Measurements from ENCODE around the gene HSF4.

HSF4 gene

GRCh38 chr16:67169011-67169451, 4.5 kb downstream of the HSF4 start:
- no peak for DNase-seq

DNA sequence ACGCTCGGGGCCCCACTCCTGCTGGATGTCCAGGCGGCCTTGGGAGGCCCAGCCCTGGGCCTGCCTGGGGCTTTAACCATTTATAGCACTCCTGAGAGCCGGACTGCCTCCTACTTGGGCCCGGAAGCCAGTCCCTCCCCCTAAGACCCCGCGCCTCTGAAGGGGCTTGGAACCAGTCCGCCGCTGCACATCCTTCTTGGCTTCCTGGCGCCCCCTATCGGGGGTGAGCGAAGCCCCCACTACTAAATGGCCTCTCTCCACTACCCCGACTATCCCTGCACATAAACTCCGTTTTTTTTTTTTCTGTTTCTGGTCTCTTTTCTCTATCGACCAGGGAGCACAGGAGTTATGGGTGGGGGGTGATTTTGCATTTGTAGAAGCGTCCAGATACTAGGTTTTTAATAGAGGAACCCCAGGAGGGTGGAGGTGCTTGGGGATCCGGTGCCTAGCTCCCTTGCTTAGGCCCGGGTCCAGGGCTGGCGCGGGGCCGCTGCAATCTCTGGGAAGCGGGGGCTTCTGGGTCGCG, 5.2 kb downstream of the HSF4 start:
- DNase-seq = peak; percentile 49

DNA sequence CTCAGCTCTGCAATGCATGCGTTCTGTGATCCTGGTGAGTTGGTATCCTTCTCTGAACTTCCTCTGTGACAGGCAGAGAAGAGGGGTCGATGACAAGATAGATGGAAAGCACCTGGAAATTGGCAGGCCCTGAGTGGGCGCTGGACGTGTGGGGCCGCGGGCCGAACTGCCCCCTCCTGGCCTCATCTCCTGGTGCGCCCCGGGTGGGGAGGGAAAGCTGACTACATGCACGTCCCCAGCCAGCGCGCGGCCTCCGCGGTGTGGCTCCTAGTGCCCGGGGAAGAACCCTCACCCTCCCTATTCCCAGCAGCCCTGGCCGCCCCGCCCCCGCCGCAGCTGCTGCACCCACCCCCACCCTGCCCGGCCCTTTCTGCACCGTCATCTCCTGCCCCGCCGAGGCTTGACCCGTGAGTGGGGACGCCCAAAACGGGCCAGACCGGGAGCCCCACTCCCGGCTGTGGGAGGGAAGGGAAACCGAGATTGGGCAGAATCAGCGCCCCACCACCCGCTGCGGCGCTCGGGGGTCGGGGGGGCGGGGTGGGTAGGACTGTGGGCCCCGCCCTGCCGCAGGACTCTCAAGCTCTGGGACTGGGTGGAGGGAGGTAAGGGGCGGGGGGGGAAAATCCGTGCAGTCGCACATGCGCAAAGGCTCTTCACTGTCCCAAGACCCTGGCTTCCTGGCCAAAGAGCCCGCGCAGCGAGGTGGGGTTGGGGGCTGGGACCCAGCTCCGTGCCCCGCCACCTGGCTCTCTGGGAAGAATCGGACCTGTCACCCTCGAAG, 5.8 kb downstream of the HSF4 start, which contains the start of gene NOL3:
NOL3 (plus strand) TSS at position 371 of the 781 bp plus-strand sequence.
- peak; percentile 91 for DNase-seq

DNA sequence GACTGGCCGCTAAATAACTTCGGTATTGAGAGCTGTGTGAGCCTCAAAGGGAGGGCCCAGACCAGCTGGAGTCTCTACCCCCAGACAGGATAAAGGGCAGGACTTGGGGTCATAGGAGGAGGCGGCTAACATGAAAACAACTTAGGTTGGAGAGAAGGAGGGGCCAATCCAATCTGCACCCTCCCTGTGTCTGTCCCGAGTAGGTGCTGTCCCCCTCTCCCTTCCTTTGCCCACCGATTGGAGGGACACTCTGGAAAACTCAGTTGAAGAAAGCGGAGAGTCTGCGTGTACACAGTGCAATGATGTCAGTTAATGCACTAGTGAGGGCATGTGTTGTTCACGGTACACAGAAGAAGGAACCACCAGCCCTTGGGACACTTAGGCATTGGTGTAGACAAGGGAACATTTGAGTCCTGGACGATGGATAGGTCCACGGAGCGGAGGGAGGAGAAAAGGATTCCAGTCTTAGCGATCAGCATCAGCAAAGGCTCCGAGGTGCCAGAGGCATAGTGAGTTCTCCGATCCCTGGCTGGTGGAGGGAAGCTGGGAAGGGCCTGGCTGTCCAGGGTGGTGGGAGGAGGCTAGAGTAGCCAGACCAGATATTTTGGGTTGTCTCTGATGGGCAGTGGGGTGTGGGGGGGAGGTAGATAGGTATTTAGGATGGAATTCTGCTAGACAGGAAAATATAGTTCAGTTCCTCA, 6.6 kb downstream of the HSF4 start:
- DNase-seq = peak; percentile 74

- DNase-seq = peak; percentile 69
Measured at GRCh38 chr16:67173323-67173722, 8.8 kb downstream of the HSF4 start.

- peak; percentile 96 for DNase-seq
Measured at GRCh38 chr16:67173808-67174705, 9.5 kb downstream of the HSF4 start.

- DNase-seq = no peak
Measured at GRCh38 chr16:67174706-67175231, 10.2 kb downstream of the HSF4 start.

- no peak for DNase-seq
Measured at GRCh38 chr16:67176662-67177061, 12.1 kb downstream of the HSF4 start.

GRCh38 chr16:67177743-67178699, 13.5 kb downstream of the HSF4 start:
- peak; percentile 98 for DNase-seq

DNA sequence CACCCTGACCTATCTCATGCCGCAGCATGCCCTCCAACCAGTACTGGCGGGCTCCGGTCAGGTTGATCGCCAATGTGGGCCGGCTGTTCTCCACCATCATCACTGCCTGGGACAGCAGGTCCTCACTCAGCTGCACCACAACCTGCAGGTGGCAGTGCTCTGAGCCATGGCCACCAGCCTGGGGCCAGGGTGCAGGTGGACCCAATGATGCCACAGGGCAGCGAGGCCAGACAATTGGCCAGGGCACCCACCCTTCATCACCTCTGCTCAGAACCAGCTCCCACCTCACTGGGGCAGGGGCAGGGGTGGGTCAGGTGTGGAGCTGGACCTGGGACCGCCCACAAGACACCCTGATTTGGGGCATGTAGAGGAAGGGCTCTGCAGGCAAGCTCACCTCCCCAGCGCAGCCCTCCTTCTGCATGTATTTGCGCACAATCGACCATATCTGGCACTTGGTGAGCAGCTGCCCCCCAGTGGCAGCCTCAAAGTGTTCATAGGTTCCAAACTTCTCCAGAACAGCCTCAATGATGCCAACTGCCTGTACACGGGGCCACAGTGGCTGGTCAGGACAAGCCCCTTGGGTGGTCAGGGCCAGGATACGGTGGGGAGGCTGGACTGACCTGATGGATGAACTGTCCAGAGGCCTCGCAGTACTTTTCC, 15.0 kb downstream of the HSF4 start:
- peak; percentile 40 for DNase-seq

- DNase-seq = no peak
Measured at GRCh38 chr16:67180166-67180565, 15.6 kb downstream of the HSF4 start.

GRCh38 chr16:67181346-67181745, 16.8 kb downstream of the HSF4 start:
- DNase-seq = no peak

- DNase-seq = no peak
Measured at GRCh38 chr16:67182288-67182687, 17.7 kb downstream of the HSF4 start.

- DNase-seq = no peak
Measured at GRCh38 chr16:67183284-67183626, 18.7 kb downstream of the HSF4 start.

DNA sequence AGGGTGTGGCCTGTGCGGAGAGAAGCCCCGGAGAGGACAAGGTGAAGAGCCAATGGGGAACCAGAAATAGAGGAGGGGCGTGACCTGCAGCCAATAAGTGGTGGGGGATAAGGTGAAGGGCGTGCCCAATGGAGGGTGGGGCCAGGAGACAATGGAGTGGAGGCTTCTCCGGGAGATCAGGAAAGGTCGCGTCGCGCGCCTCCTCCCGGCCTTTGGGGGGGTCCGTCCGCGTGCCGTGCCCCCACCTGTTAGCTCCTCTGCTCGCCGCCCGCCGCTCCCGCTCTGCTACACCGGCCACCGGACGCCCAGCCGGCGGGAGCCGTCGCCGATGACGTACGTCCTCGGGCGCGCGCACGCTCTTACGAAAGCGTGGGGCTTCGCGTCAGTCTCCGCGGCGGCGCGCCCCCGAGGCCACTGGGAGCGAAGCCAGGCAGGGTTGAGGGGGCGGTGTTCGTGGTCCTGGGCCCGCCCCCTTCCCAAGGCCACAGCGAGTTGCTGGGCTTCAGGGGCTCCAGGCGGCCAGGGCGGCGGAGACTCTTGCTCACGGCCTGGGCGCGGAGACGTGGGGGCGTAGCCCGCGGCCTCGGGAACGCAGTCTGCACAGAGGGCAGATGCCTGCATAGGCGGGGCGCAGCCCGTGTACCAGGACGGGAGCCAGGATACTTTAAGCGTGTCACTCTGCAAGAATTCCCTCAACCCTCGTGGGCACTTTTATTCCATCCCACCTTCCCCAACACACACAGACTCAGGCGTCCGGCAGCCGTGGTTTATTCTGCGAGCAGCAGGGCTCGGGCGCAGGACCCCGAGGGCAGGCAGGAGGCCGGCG, 19.3 kb downstream of the HSF4 start, which contains the start of gene MATCAP1:
MATCAP1 (minus strand) TSS at position 337 of the 826 bp plus-strand sequence. CDS start 3,353 bp downstream, outside the sequence.
- DNase-seq = peak; percentile 97

- DNase-seq = peak; percentile 84
Measured at GRCh38 chr16:67184453-67184994, 20.0 kb downstream of the HSF4 start.

DNA sequence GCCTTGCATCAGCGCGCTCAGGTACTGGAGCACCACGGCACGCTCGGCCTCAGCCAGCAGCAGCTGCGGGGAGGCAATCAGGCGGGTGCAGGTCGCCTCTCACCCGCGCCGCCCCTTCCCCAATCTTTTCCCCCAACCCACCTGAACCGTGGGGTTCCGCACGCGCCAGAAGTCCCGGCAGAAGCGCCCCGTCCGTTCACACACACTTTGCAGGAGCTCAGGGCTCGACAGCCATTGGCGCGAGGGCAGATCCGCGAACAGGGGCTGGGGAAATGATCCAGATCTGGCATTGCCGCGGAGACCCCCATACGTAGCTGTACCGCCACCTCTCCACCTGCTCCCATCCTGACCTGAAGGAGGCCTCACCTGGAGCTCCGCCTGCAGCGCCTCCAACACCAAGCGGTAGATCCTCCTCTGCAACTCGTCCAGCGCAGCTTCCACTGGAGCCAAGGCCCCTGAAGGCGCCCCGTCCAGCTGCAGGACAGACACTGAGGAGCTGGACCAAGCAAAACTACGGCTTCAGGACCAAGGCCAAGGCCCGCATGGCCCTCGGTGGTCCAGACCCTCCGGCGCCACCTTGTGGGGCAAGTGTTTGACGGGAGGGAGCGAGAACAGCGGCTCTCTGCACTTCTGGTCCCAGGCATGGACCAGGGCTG, 20.6 kb downstream of the HSF4 start:
- peak; percentile 91 for DNase-seq

DNA sequence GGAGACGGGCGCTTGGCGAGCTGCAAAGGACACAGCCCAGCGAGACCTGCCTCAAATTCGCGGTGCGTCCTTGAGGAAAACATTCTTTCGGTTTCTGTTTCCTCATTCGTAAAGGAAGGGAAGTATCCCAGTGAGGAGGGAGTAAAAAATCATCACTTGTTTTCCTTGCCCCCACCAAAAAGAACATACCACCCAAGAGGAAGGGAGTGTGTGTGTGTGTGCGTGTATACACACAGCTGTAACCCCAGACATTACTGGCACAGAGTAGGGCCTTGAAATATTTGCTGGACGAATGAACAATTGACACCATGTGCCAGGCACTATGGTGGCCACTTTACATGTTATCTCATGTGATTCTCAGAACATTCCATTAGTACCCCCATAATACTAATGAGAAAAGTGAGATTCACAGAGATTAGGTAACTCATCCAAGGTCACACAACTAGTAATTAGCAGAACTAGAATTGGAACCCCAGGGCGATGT, 21.1 kb downstream of the HSF4 start:
- DNase-seq = no peak

DNA sequence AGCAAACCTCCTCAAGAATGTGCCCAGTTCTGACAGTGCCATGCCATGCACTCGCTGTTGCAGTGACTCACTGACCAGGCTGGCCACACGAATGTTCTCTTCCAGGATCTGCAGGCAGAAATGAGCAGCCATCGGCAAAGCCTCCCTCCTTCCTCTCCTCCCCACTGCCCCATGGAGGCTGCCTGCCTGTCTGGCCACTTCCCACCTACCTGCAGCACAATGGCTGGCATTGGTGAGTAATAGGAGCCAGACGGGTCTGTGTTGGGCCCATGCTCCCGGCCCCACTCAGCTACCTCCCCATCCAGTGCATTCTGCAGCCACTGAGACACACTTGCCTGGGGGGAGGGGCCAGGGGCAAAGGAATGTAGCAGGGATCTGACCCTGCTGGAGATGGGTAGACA, 22.0 kb downstream of the HSF4 start:
- DNase-seq = no peak
